Heart right ventricle (tissue), 16 donors: ENCODE measurements around the gene PTPN22. TPM values are rescaled to one million over a fixed set of nuclear protein-coding genes. Genes with fewer than 3 reads are reported as not detected.

Experiments used
- ATAC-seq, 8 donors: fragments of 200-7000 bp; cut with Tn5 transposase; one replicate each; pipeline ENCODE4 v1.9.1; 2020; ENCODE audit warnings: mild to moderate bottlenecking in 8 of 8, moderate library complexity in 8 of 8, moderate number of reproducible peaks in 1 of 8
- DNase-seq, 2 donors: peaks; one replicate each; pipeline ENCODE4 v3.0.0-alpha.2; 2020
- H3K27ac ChIP-seq, 10 donors: fragments of 200-600 bp; sonication (generic) in 2 of 10; one replicate each; pipeline versions ENCODE4 v1.5.0 to v1.8.0; 2020 to 2022; ENCODE audit warnings: mild to moderate bottlenecking in 3 of 10
- H3K27me3 ChIP-seq, 7 donors: fragments of 200-600 bp; one replicate each; pipeline ENCODE4 v1.8.0; 2021 to 2022; ENCODE audit warnings: mild to moderate bottlenecking in 2 of 7
- H3K36me3 ChIP-seq, 9 donors: fragments of 200-600 bp; sonication (generic) in 1 of 9; one replicate each; pipeline versions ENCODE4 v1.5.0 to v1.8.0; 2020 to 2022; ENCODE audit warnings: mild to moderate bottlenecking in 2 of 9
- H3K4me1 ChIP-seq, 9 donors: fragments of 200-600 bp; sonication (generic) in 1 of 9; one replicate each; pipeline versions ENCODE4 v1.5.0 to v1.8.0; 2020 to 2022; ENCODE audit warnings: mild to moderate bottlenecking in 4 of 9
- H3K4me3 ChIP-seq, 10 donors: fragments of 200-600 bp; sonication (generic) in 2 of 10; one replicate each; pipeline versions ENCODE4 v1.5.0 to v1.8.0; 2020 to 2022; ENCODE audit warnings: mild to moderate bottlenecking in 7 of 10, moderate library complexity in 2 of 10
- H3K9me3 ChIP-seq, 11 donors: fragments of 200-600 bp in 10 of 11; sonication (generic) in 2 of 11; one replicate each; pipeline versions ENCODE4 v1.5.0 to v1.8.0; 2013 to 2022; ENCODE audit warnings: mild to moderate bottlenecking in 2 of 11, control low read depth in 1 of 11, moderate library complexity in 1 of 11
- WGBS, 2 donors: extraction: QIAGEN DNeasy Blood & Tissue Kit; methylation state at CpG; one replicate each; pipeline ENCODE4 v1.1.7; 2013; ENCODE audit warnings: inconsistent platforms in 1 of 2; 5-methylcytosine and 5-hydroxymethylcytosine counted together
- intact Hi-C, 10 donors: fragments of 100-400 bp; cut with DNase I; formaldehyde crosslinking; loops; one replicate each; pipeline versions ENCODE4 v1.11.1 to v1.14.2; 2022
- polyA plus RNA-seq, 2 donors: library from polyadenylated mRNA; stranded (reverse); fragments of 200-250 nt; gene quantifications; one replicate each; pipeline ENCODE4 v1.2.3, GENCODE V29; 2013
- total RNA-seq, 10 donors: library from RNA; stranded (reverse); fragmentation: NEBNext Ultra II Directional in 3 of 10; extraction: Animal tissue kit (Norgen Biotek cat#: 25700) in 3 of 10; gene quantifications; one replicate each; pipeline versions ENCODE4 v1.2.1 to v1.2.4, GENCODE V29; 2021 to 2023
- TF ChIP-seq, protein P1 (sequence below), 9 donors: fragments of 200-600 bp; sonication (generic) in 2 of 9; IDR thresholded peaks; one replicate each; pipeline versions ENCODE4 v1.5.0 to v1.8.0; 2021 to 2022; ENCODE audit warnings: antibody characterized with exemption in 9 of 9, mild to moderate bottlenecking in 5 of 9, moderate library complexity in 1 of 9
- donor health status: Arrhythmogenic right ventricular cardiomyopathy.
- donor health status: ischemic (EF 13 %, LVEDD 7.1; RV severe dilation, severe dysfunction).
- donor health status: healthy with polysubstance abuse.
- donor health status: DM: no; HTN: yes; CAD: no.
- donor health status: DM: no; HTN: no; CAD: no.
- donor health status: ischemic (EF 25% LVEDD 6.9; RV normal size, moderate dysfunction).
- donor health status: ischemic (EF 25% LVEDD 5.7; RV mildly dilated, moderate dysfunction).
- donor health status: healthy.
- donor health status: DM: yes; HTN: yes; CAD: no.
- donor health status: Ischemic cardiomyopathy.
- donor health status: ischemic (EF 35%, LVEDD 5.7; RV mildly dilated, moderate dysfunction).
- donor health status: nonischemic (EF 11% LVEDD 7.7; RV severe dilation, severe dysfunction).
- donor health status: DM: yes; HTN: yes; CAD: no.
- donor health status: PGD.
- donor health status: ischemic (EF 29% LVEDD 5.4; RV normal size, mild dysfunction).
- donor health status: nonischemic (EF 23%, LVEDD 6.1; RV moderate dilation, normal function).

Gene PTPN22
- total and polyA plus RNA-seq, 12 donors, result 0.13 to 3.3 (median 0.54) TPM

DNA sequence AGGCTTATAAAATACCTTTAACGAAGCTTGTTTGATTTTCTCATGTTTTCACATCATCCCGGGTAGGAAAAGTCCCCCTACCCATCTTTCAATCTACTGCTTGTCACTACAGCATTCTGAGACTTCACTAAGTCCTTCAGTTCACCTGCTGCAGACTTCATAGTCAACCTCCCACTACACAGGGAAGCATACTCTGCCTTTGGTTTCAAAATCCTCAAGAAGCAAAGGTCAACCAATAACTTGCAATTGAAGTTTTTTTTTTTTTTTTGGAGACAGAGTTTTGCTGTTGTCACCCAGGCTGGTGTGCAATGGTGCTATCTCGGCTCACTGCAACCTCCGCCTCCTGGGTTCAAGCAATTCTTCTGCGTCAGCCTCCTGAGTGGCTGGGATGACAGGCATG lies 4.7 kb upstream of the PTPN22 start:
- Histone ChIP-seq H3K27me3 (no peaks in the 10 kb centered on the region), H3K36me3 (no peaks in the 10 kb centered on the region), H3K4me1 (peaks cover 0 to 38% (median 0%) of the 10 kb centered on the region in 9 donors), H3K27ac (no peak overlapping the region), H3K9me3 (no peaks in the 10 kb centered on the region), H3K4me3 (no peak overlapping the region)
- no peak for ATAC-seq
- intact Hi-C loops, result no loop called here
- TF ChIP-seq, protein P1, sequence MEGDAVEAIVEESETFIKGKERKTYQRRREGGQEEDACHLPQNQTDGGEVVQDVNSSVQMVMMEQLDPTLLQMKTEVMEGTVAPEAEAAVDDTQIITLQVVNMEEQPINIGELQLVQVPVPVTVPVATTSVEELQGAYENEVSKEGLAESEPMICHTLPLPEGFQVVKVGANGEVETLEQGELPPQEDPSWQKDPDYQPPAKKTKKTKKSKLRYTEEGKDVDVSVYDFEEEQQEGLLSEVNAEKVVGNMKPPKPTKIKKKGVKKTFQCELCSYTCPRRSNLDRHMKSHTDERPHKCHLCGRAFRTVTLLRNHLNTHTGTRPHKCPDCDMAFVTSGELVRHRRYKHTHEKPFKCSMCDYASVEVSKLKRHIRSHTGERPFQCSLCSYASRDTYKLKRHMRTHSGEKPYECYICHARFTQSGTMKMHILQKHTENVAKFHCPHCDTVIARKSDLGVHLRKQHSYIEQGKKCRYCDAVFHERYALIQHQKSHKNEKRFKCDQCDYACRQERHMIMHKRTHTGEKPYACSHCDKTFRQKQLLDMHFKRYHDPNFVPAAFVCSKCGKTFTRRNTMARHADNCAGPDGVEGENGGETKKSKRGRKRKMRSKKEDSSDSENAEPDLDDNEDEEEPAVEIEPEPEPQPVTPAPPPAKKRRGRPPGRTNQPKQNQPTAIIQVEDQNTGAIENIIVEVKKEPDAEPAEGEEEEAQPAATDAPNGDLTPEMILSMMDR (IDR thresholded peaks at IDR 0.05), result no peak
- 92 to 95% methylated on average over 5 of the region's 5 CpGs for WGBS, 2 donors
- no peak for DNase-seq

DNA sequence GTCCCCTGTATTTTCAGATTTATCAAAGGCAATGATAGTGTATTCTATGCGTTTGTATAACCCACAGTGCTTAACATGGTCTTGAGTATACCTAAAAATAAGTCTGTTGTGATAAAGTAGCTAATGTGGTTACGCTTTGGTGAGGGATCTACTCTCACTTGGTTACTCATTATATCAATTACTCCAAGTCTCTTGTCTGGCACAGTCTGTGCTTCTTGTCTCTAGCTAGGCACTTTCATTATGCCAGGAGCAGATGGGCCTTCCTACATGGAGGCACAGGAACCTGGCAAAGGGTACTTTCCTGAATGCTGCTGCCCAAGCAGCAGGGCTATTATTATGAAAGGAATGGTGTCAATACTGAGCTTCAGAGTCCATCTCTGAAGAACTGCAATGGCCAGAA lies 4.2 kb upstream of the PTPN22 start:
- DNase-seq (no peak), ATAC-seq (no peak)
- H3K4me3 ChIP-seq, result no peak overlapping the region
- peaks cover 0 to 40% (median 0%) of the 10 kb centered on the region in 9 donors for H3K4me1 ChIP-seq
- H3K9me3 ChIP-seq, result no peaks in the 10 kb centered on the region
- TF ChIP-seq, protein P1 (IDR thresholded peaks at IDR 0.05), result no peak
- H3K27me3 ChIP-seq, result no peaks in the 10 kb centered on the region
- 65 to 83% methylated on average over 2 of the region's 2 CpGs for WGBS, 2 donors
- intact Hi-C loops, result no loop called here
- H3K27ac ChIP-seq, result no peak overlapping the region
- no peaks in the 10 kb centered on the region for H3K36me3 ChIP-seq

DNA sequence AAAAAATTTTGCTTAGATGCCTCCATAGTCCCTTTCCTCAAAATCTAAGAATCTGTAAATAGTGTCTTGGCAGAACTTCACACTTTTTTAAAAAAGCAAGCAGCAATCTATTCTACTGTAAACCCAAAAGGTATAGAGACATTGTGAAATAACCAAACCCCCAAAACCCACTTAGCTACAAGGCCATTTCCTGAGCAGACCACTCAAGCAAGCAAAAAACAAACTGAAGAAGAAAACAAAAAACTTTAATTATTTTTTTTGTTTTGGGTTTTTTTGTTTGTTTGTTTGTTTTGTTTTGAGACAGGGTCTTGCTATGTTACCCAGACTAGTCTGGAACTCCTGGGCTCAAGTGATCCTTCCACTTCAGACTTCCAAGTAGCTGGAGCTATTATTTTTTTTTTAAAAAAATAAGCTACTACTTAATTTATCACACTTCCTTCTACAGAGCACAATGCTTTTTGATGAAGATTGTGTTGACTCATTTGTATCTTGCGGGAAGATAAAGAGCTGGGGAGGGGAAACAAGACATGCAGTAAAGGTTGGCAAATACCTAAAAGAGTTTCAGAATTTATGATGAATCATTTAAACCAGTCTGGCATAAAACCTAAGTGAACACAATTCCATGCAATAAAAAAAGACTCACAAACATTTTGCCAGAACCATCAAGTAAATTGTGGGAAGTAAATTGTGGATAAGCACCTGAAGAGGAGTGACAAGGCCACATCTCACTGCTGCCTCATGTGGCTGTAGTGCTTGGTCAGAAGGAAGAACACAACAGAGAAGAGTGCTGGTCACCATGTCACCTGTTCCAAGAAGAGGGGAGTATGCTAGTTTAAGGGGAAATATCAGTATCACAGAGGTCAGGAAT lies 2.7 kb upstream of the PTPN22 start:
- no peak overlapping the region for H3K4me3 ChIP-seq
- WGBS, 2 donors, result 78 to 80% methylated on average over 1 of the region's 1 CpG
- TF ChIP-seq, protein P1 (IDR thresholded peaks at IDR 0.05), result no peak
- H3K9me3 ChIP-seq, result no peaks in the 10 kb centered on the region
- H3K27ac ChIP-seq, result peak overlapping the region in 1 of 10 donors; percentile 90
- no peaks in the 10 kb centered on the region for H3K27me3 ChIP-seq
- H3K4me1 ChIP-seq, result peaks cover 0 to 46% (median 0%) of the 10 kb centered on the region in 9 donors
- no peak for DNase-seq
- no peak for ATAC-seq
- intact Hi-C loops, result no loop called here
- no peaks in the 10 kb centered on the region for H3K36me3 ChIP-seq

DNA sequence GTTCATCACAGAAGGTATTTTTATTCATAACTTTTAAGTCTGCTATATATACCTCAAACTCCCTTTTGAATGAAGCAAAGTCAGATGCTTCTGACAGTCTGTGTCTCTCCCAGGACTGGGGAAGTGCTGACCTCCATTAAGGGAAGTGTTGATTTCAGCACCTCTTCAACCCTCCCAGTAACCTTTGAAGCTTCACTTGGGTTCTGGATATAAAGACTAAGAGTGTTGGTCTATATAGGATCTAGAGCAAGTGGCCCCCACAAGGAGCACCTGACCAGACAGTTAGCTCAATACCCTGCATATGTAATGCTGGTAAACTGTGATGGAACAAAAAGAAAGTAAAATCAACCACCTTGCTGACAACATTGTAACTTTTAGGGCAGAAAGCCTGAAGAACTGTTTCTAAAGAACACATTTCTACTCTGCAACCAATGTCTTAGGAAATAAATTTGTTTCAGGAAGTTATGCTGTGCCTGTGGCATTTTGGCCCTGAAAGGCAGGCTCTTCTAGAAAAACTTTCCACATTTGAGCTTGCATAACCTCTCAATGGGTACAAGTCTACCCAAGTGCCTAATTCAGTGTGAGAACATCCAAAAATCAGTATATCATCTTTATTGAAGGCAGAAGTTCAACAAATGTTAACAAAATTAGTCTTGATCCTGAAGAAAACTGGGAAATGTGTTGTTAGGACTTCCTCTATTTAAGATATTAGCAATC lies 865 bp upstream of the PTPN22 start:
- peak in 5 of 8 donors; percentile 35 to 62 (median 42) for ATAC-seq
- H3K27me3 ChIP-seq, result no peaks in the 10 kb centered on the region
- TF ChIP-seq, protein P1 (IDR thresholded peaks at IDR 0.05), result no peak

More for the DNA sequence above, 865 bp upstream of the PTPN22 start:
- Histone ChIP-seq H3K36me3 (no peaks in the 10 kb centered on the region), H3K4me3 (peak overlapping the region in 1 of 10 donors; percentile 54), H3K9me3 (no peaks in the 10 kb centered on the region), H3K27ac (peak overlapping the region in 4 of 10 donors; percentile 4 to 90 (median 40)), H3K4me1 (peaks cover 0 to 59% (median 0%) of the 10 kb centered on the region in 9 donors)
- intact Hi-C loops, result no loop called here
- no peak for DNase-seq
